Activated CD4-positive, alpha-beta T cell treated with anti-CD3 and anti-CD28 coated beads, Interleukin-2, amount 50 U/mL, for 16 hours (primary cell): ENCODE measurements around the gene DIP2B.
"Not testable (repeated sequence)": the region's sequence is repeated elsewhere in the genome, so short reads cannot be mapped to it uniquely, and the experiment has no call there.

ENCODE experiments used
- DNase-seq: peaks from one replicate; pipeline ENCODE4 v3.0.0-alpha.2; 2020

Gene DIP2B

GRCh38 chr12:50519353-50519752 lies 14.6 kb downstream of the DIP2B start:
- no peak for DNase-seq

- DNase-seq, result no peak
Measured at GRCh38 chr12:50520416-50521207, 15.8 kb downstream of the DIP2B start.

GRCh38 chr12:50521781-50522180 lies 17.0 kb downstream of the DIP2B start:
- not testable (repeated sequence) for DNase-seq

- no peak for DNase-seq
Measured at GRCh38 chr12:50523772-50524171, 19.0 kb downstream of the DIP2B start.

- DNase-seq, result no peak
Measured at GRCh38 chr12:50524621-50525020, 19.8 kb downstream of the DIP2B start.

GRCh38 chr12:50525422-50525821 lies 20.6 kb downstream of the DIP2B start:
- no peak for DNase-seq

- DNase-seq, result no peak
Measured at GRCh38 chr12:50527359-50527726, 22.6 kb downstream of the DIP2B start.

GRCh38 chr12:50528800-50529199 lies 24.0 kb downstream of the DIP2B start:
- no peak for DNase-seq

GRCh38 chr12:50529345-50529744 lies 24.6 kb downstream of the DIP2B start:
- no peak for DNase-seq

GRCh38 chr12:50530532-50530931 lies 25.7 kb downstream of the DIP2B start:
- DNase-seq, result no peak

GRCh38 chr12:50533203-50533584 lies 28.4 kb downstream of the DIP2B start:
- DNase-seq, result no peak

- no peak for DNase-seq
Measured at GRCh38 chr12:50533971-50534370, 29.2 kb downstream of the DIP2B start.

GRCh38 chr12:50536831-50537537 lies 32.2 kb downstream of the DIP2B start:
- no peak for DNase-seq

GRCh38 chr12:50537538-50537919 lies 32.7 kb downstream of the DIP2B start:
- DNase-seq, result no peak

- no peak for DNase-seq
Measured at GRCh38 chr12:50538182-50538581, 33.4 kb downstream of the DIP2B start.

- DNase-seq, result no peak
Measured at GRCh38 chr12:50541139-50541538, 36.4 kb downstream of the DIP2B start.

- DNase-seq, result peak; percentile 88
Measured at GRCh38 chr12:50542448-50542847, 37.7 kb downstream of the DIP2B start.

GRCh38 chr12:50543188-50543587 lies 38.4 kb downstream of the DIP2B start:
- DNase-seq, result not testable (repeated sequence)

- DNase-seq, result no peak
Measured at GRCh38 chr12:50545213-50545612, 40.4 kb downstream of the DIP2B start.

GRCh38 chr12:50545786-50546185 lies 41.0 kb downstream of the DIP2B start:
- no peak for DNase-seq

GRCh38 chr12:50546441-50547318 lies 41.9 kb downstream of the DIP2B start:
- DNase-seq, result no peak

GRCh38 chr12:50547742-50548141 lies 43.0 kb downstream of the DIP2B start:
- DNase-seq, result no peak

- no peak for DNase-seq
Measured at GRCh38 chr12:50549885-50550284, 45.1 kb downstream of the DIP2B start.
